ENCODE results near the gene EEA1. TPM values are rescaled to one million over a fixed set of nuclear protein-coding genes. Genes with fewer than 3 reads are reported as not detected.

EEA1 gene
- polyA plus RNA-seq, 6 donors from 2014 or later: 2.0 to 16.0 (median 9.0) TPM

DNA sequence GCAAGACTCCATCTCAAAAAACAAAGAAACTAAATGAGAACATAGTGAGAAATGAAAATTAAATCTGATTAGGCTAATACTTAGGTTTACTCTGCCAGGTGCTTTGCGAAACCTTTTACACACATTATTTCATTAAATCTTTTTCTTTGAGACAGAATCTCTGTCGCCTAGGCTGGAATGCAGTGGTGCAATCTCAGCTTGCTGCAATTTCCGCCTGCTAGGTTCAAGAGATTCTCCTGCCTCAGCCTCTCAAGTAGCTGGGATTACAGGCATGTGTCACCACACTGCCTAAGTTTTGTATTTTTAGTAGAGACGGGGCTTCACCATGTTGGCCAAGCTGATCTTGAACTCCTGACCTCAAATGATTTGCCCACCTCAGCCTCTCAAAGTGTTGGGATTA lies 21.9 kb upstream of the EEA1 start:
- no peaks in the 10 kb centered on the region for H3K27me3 Mint-ChIP-seq
- no peak for ATAC-seq (ENCODE audit: low read depth in 2 of 2)
- H3K36me3 Mint-ChIP-seq: peaks cover 31 to 32% of the 10 kb centered on the region in 2 donors
- H3K27ac Mint-ChIP-seq: no peak overlapping the region
- DNase-seq: no peak
- peaks cover 0 to 12% (median 6%) of the 10 kb centered on the region in 3 donors for H3K4me1 Mint-ChIP-seq
- H3K9me3 Mint-ChIP-seq: peaks cover 5 to 22% (median 14%) of the 10 kb centered on the region in 7 donors
- no peak overlapping the region for H3K4me3 Mint-ChIP-seq

DNA sequence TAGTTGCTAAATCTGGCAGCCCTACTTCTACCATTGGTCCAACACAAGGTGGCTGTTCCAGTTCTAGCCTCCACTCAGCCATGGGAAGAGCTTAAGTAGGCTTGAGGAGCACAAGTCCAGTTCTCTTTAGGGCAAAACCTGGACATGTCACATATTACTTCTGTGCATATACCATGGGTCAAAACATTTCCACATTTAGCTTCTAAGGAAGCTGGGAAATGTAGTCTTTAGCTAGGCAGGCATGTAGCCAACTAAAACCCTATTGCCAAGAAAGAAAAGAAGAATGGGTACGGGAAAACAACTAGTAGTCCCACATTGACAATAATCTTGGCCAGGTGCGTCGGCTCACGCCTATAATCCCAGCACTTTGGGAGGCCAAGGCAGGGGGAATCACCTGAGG lies 20.9 kb upstream of the EEA1 start:
- ATAC-seq (ENCODE audit: low read depth in 2 of 2) (no peak), DNase-seq (no peak)
- no peak overlapping the region for H3K4me3 Mint-ChIP-seq
- peaks cover 5 to 22% (median 14%) of the 10 kb centered on the region in 7 donors for H3K9me3 Mint-ChIP-seq
- peak overlapping the region in 1 of 6 donors; percentile 4 for H3K27ac Mint-ChIP-seq
- peaks cover 26 to 30% of the 10 kb centered on the region in 2 donors for H3K36me3 Mint-ChIP-seq
- peaks cover 0 to 12% (median 6%) of the 10 kb centered on the region in 3 donors for H3K4me1 Mint-ChIP-seq
- H3K27me3 Mint-ChIP-seq: no peaks in the 10 kb centered on the region

DNA sequence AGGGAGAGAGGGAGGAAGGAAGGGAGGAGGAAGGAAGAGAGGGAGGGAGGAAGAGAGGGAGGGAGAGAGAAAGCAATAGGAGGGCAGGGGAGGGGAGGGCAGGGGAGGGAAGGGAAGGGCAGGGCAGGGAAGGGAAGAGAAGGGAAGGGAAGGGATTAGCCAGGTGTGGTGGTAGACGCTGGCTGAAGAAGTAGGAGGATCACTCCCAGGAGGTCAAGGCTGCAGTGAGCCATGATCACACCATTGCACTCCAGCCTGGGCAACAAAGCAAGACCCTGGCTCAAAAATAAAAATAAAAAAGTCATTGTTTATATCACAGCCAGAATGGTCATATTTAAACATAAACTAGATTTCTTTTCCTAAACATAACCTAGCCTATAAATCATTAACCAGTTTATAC lies 20.4 kb upstream of the EEA1 start:
- H3K4me1 Mint-ChIP-seq: peaks cover 0 to 12% (median 6%) of the 10 kb centered on the region in 3 donors
- peaks cover 26% of the 10 kb centered on the region in 2 donors for H3K36me3 Mint-ChIP-seq
- ATAC-seq (ENCODE audit: low read depth in 2 of 2) (no peak), DNase-seq (no peak)
- H3K27ac Mint-ChIP-seq: peak overlapping the region in 2 of 6 donors; percentile 4 to 19
- no peaks in the 10 kb centered on the region for H3K27me3 Mint-ChIP-seq
- no peak overlapping the region for H3K4me3 Mint-ChIP-seq
- peaks cover 5 to 18% (median 12%) of the 10 kb centered on the region in 7 donors for H3K9me3 Mint-ChIP-seq

DNA sequence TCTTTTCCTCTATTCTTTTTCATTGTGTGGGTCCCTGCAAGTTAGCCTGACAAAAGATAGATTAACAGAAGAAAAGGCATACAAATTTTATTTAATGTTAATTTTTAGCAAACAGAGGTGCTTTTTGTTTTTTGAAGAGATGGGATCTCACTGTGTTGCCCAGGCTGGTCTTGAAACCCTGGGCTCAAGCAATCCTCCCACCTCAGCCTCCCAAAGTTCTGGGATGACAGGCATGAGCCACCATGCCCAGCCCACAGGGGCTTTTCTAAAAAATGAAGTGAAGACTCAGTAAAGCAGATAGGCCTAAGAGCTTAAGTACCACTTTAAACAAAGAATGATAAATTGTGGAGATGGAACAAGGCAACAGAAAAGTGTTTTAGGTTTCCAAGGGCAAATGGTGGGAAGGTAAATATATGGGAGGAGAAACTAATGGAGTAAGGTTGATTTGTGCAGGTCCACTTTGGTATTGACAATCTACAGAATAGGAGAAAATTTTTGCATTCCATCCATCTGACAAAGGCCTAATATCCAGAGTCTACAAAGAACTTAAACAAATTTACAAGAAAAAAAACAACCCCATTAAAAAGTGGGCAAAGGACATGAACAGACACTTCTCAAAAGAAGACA lies 18.6 kb upstream of the EEA1 start:
- Mint-ChIP-seq H3K4me1 (peaks cover 7 to 24% (median 13%) of the 10 kb centered on the region in 3 donors), H3K36me3 (peaks cover 14 to 18% of the 10 kb centered on the region in 2 donors), H3K27ac (peak overlapping the region in 1 of 6 donors; percentile 18), H3K9me3 (peaks cover 0 to 7% (median 4%) of the 10 kb centered on the region in 7 donors), H3K4me3 (peak overlapping the region in 1 of 8 donors; percentile 38), H3K27me3 (no peaks in the 10 kb centered on the region)
- DNase-seq (no peak), ATAC-seq (ENCODE audit: low read depth in 2 of 2) (no peak)

DNA sequence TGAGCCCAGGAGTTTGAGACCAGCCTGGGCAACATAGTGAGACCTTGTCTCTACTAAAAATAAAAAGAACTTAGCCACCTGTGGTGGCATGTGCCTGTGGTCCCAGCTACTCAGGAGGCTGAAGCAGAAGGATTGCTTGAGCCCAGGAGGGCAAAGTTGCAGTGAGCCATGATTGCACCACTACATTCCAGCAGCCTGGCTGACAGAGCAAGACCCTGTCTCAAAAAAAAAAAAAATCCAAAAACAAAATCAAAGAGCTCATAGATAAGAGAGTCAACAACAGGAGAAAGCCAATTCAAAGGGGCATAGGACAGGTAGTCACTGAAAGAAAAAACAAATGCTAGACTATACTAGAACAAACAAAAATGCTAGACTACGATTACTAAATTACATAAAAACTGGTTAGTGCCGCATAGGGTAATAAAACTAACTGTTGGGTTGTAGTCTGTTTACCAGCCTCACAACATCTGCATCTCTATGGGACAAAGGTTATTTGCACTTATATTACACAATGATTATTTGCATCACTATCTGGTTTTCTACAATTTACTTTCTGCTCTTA lies 16.6 kb upstream of the EEA1 start:
- peaks cover 14 to 23% of the 10 kb centered on the region in 2 donors for H3K36me3 Mint-ChIP-seq
- H3K27me3 Mint-ChIP-seq: no peaks in the 10 kb centered on the region
- H3K27ac Mint-ChIP-seq: peak overlapping the region in 2 of 6 donors; percentile 68 to 81
- peaks cover 12 to 40% (median 23%) of the 10 kb centered on the region in 3 donors for H3K4me1 Mint-ChIP-seq
- peak overlapping the region in 1 of 8 donors; percentile 62 for H3K4me3 Mint-ChIP-seq
- ATAC-seq (ENCODE audit: low read depth in 2 of 2) (no peak), DNase-seq (no peak)
- H3K9me3 Mint-ChIP-seq: peaks cover 0 to 14% (median 8%) of the 10 kb centered on the region in 7 donors

DNA sequence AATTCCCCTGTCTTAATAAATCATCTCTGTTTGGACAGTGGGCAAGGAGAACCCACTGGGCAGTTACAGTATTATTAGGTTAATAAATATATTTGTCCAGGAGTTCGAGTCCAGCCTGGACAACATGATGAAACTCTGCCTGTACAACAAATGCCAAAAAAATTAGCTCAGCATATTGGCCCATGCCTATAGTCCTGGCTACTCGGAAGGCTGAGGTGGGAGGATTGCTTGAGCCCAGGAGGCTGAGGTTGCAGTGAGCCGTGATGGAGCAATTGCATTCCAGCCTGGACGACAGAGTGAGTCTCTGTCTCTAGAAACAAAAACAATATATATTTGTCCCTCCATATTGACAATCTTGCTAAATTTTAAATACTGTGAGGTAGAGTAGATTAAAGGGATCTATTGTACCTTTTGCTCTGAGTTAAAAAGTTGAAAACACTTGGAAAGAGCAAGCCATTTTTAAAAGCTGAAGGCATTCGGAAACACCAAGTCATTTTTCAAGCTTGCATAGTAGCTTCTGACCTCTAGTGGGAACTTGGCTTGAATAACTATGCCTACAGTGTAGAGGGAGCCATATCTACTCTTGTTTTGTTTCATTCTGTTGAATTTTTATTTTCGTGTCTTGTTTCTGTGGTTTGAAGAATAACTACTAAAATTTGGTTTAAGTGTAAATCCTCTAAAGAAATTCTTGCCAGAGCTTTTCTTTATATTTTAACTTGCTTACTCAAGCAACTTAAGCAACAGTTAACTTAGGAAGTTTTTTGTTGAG lies 14.6 kb upstream of the EEA1 start:
- Mint-ChIP-seq H3K4me3 (no peak overlapping the region), H3K27ac (peak overlapping the region in 2 of 6 donors; percentile 3 to 23), H3K9me3 (peaks cover 0 to 18% (median 10%) of the 10 kb centered on the region in 7 donors), H3K27me3 (no peaks in the 10 kb centered on the region), H3K4me1 (peaks cover 12 to 37% (median 23%) of the 10 kb centered on the region in 3 donors), H3K36me3 (peaks cover 14 to 18% of the 10 kb centered on the region in 2 donors)
- ATAC-seq (ENCODE audit: low read depth in 2 of 2) (no peak), DNase-seq (no peak)

DNA sequence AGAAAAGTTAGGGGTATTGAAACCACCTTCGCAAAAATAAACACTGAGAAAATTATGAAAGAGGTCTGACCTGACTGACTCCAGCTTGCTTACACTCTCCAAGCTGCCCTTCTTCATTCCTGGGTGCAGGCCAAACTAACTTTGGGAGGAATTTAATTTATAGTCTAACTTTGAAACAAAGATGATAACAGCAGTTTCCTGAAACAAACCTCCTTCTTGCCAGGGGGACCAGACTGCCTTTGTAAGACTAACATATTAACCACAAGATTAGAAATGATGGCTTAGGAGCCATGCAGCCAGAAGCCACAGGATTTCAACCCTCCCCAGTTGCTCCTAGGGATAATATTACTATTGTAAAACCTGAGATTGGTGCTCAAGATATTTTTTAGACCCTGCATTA lies 13.8 kb upstream of the EEA1 start:
- Mint-ChIP-seq H3K27me3 (no peaks in the 10 kb centered on the region), H3K4me3 (peak overlapping the region in 3 of 8 donors; percentile 19 to 59 (median 25)), H3K36me3 (peaks cover 12 to 15% of the 10 kb centered on the region in 2 donors), H3K9me3 (peaks cover 0 to 16% (median 10%) of the 10 kb centered on the region in 7 donors), H3K27ac (peak overlapping the region in 1 of 6 donors; percentile 70), H3K4me1 (peaks cover 12 to 36% (median 22%) of the 10 kb centered on the region in 3 donors)
- ATAC-seq (ENCODE audit: low read depth in 2 of 2) (no peak), DNase-seq (no peak)

DNA sequence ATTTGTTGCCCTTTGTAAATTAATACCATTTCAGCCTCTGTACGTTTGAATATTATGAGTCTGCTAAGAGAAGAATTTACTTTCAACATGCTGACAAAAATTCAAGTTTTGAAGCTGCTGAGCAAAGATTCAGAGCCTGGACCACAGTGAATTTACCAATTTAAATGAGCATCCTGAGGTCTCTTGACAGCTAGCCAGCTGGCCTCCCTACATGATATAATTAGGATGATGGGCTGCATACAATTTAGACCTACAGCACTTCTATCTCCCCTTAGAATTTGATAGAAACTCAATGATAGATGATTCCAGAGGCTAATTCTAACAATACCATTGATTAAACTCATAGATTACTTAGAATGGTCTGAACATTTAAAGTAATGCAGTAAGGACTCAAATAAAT lies 10.0 kb upstream of the EEA1 start:
- ATAC-seq (ENCODE audit: low read depth in 2 of 2) (no peak), DNase-seq (no peak)
- H3K27ac Mint-ChIP-seq: no peak overlapping the region
- H3K9me3 Mint-ChIP-seq: peaks cover 0 to 11% (median 5%) of the 10 kb centered on the region in 7 donors
- H3K27me3 Mint-ChIP-seq: no peaks in the 10 kb centered on the region
- H3K4me1 Mint-ChIP-seq: peaks cover 12 to 31% (median 18%) of the 10 kb centered on the region in 3 donors
- peaks cover 0 to 5% of the 10 kb centered on the region in 2 donors for H3K36me3 Mint-ChIP-seq
- H3K4me3 Mint-ChIP-seq: no peak overlapping the region

DNA sequence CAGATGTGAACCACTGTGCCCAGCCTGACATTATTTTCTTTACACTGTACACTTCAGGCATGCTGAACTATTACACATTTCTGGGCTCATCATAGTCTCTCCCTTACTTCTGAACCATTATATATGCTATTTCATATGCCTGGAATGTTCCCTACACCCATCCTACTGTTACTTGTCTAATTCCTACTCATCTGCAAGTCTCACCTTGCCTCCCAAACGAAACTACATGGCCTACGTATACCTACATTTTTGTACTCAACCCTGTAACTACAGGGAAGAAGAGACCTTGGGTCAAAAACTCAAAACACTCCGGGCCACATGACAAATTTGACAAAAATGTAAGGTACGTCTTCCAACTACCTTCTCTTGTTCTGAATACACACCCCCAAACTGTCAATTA lies 9.5 kb upstream of the EEA1 start:
- Mint-ChIP-seq H3K27me3 (no peaks in the 10 kb centered on the region), H3K36me3 (peaks cover 0 to 5% of the 10 kb centered on the region in 2 donors), H3K4me1 (peaks cover 12 to 28% (median 18%) of the 10 kb centered on the region in 3 donors), H3K9me3 (peaks cover 0 to 11% (median 5%) of the 10 kb centered on the region in 7 donors), H3K27ac (no peak overlapping the region), H3K4me3 (no peak overlapping the region)
- DNase-seq (no peak), ATAC-seq (ENCODE audit: low read depth in 2 of 2) (no peak)

DNA sequence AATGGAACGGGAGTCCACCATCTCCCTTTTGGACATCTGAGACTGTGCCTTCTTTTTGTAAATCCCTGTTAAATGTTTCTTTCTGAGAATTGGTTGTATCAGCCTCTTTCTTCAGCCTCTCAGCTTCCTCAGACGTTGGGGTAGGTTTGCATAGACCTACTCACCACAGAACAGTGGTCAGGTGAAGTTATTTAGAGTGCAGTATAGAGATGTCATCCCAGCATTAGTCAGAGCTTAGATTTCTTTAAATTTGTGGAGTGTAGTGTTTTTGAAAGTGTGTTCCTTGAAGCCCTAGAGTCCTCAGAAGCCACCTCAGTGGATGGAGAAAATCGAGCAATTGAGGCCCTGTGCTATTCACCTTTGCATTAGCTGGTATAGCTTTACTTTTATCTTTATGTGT lies 8.9 kb upstream of the EEA1 start:
- DNase-seq: no peak
- Mint-ChIP-seq H3K4me3 (no peak overlapping the region), H3K27me3 (no peaks in the 10 kb centered on the region), H3K36me3 (peaks cover 0 to 5% of the 10 kb centered on the region in 2 donors), H3K9me3 (peaks cover 0 to 11% (median 5%) of the 10 kb centered on the region in 7 donors), H3K27ac (no peak overlapping the region), H3K4me1 (peaks cover 8 to 22% (median 12%) of the 10 kb centered on the region in 3 donors)
- no peak for ATAC-seq (ENCODE audit: low read depth in 2 of 2)

DNA sequence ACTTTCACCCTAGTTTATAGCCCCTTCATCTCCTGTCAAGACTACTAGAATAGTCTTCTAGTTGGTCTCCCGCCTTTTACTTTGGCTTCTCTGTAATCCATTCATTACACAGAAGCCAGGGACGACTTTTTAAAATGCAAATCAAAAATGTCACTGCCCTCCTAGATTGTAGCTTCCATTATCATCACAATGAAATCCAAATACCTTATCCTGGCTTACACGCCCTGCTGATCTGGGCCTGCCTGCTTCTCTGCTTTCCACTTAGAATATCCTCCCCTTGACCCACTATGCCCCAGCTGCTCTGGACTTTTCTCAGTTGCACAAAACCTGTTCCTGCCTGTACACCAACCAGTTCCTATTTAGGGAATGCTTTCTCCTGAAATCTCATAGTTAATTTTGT lies 4.5 kb upstream of the EEA1 start:
- ATAC-seq (ENCODE audit: low read depth in 2 of 2): no peak
- peak overlapping the region in 1 of 8 donors; percentile 16 for H3K4me3 Mint-ChIP-seq

DNA sequence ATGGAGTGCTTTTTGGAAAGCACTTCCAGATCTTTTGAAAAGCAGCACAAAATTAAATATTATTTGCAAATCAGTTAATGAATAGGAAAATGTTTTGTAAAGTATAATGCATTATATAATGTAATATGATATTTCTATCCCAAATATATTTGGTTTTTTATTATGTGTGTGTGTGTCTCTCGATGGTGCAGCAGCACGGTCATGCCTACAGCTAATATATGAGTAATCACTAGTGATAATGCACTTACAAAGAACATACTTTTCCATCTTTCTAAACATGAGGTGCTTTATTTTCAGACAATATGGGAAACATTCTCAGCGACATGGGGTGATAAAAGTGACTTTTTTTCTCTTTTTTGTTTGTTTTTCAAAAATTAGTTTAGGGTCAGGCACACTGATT lies 1.3 kb upstream of the EEA1 start:
- Mint-ChIP-seq H3K36me3 (no peaks in the 10 kb centered on the region), H3K4me1 (peaks cover 18 to 29% (median 28%) of the 10 kb centered on the region in 3 donors), H3K27me3 (no peaks in the 10 kb centered on the region), H3K27ac (peak overlapping the region in 3 of 6 donors; percentile 90 to 97 (median 97)), H3K4me3 (peak overlapping the region in 5 of 8 donors; percentile 42 to 95 (median 90)), H3K9me3 (no peaks in the 10 kb centered on the region)
- ATAC-seq (ENCODE audit: low read depth in 2 of 2) (no peak), DNase-seq (no peak)

More for the DNA sequence above, 4.5 kb upstream of the EEA1 start:
- Mint-ChIP-seq H3K4me1 (peaks cover 0 to 8% (median 7%) of the 10 kb centered on the region in 3 donors), H3K9me3 (no peaks in the 10 kb centered on the region), H3K27me3 (no peaks in the 10 kb centered on the region), H3K27ac (no peak overlapping the region), H3K36me3 (no peaks in the 10 kb centered on the region)
- DNase-seq: no peak

DNA sequence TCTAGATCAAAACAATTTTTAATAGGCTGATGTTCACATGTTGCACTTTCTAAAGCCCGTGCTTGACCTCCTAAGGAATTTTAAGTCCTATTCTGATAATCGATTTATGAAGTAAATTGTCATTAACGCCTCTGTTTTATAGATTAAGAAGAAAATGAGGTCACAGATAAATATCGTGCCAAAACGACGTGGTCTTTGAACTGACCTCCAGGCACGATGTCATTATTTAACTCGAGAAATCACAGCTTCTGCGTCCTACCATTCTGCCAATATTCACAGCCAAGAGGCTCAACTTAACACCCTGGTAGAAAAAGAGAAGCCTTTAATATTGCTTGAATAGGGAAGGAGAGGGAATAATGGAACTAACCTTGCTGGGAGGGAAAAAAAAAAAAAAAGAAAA lies 888 bp upstream of the EEA1 start:
- Mint-ChIP-seq H3K36me3 (no peaks in the 10 kb centered on the region), H3K9me3 (no peaks in the 10 kb centered on the region), H3K4me1 (peaks cover 18 to 34% (median 28%) of the 10 kb centered on the region in 3 donors), H3K27ac (peak overlapping the region; percentile 90 to 97 (median 95)), H3K4me3 (peak overlapping the region; percentile 84 to 95 (median 94)), H3K27me3 (no peaks in the 10 kb centered on the region)
- ATAC-seq (ENCODE audit: low read depth in 2 of 2): no peak
- DNase-seq: no peak
